Measurements from ENCODE around the gene LEFTY1.

Gene LEFTY1

DNA sequence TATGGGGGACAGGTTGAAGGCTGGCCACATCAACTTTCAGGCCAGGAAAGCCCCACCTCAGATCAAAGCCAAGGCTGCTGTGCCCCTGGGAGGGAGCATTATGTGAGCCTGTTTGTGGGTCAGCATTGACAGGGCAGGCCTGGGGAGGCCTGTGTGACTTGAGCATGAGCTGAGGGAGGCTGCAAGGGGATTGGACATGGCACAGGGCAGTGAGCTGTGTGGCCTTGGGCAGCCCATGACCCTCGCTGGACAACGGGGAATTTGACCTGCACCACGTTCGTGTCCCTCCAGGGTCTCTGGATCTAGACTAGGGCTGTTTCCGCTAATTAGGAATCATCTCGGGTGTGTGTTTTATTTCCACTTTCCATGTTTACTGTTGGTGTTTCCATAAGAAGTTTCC, 17.5 kb upstream of the LEFTY1 start:
- TF ChIP-seq, protein P1, sequence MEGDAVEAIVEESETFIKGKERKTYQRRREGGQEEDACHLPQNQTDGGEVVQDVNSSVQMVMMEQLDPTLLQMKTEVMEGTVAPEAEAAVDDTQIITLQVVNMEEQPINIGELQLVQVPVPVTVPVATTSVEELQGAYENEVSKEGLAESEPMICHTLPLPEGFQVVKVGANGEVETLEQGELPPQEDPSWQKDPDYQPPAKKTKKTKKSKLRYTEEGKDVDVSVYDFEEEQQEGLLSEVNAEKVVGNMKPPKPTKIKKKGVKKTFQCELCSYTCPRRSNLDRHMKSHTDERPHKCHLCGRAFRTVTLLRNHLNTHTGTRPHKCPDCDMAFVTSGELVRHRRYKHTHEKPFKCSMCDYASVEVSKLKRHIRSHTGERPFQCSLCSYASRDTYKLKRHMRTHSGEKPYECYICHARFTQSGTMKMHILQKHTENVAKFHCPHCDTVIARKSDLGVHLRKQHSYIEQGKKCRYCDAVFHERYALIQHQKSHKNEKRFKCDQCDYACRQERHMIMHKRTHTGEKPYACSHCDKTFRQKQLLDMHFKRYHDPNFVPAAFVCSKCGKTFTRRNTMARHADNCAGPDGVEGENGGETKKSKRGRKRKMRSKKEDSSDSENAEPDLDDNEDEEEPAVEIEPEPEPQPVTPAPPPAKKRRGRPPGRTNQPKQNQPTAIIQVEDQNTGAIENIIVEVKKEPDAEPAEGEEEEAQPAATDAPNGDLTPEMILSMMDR (IDR thresholded peaks at IDR 0.05; ENCODE audit: low read depth, low read length, missing control alignments), result no peak
- DNase-seq, result no peak
- H3K27me3 ChIP-seq (replicated peaks), result no peaks in the 10 kb centered on the region
- H3K27ac ChIP-seq, result no peak overlapping the region
- H3K36me3 ChIP-seq (replicated peaks), result no peaks in the 10 kb centered on the region
- no peak overlapping the region for H3K4me3 ChIP-seq (ENCODE audit: low read depth, low read length)
- in situ Hi-C loops (cut with HindIII; ENCODE audit: low pct_ligation_motif_present, low sequenced_read_pairs), result no loop called here

DNA sequence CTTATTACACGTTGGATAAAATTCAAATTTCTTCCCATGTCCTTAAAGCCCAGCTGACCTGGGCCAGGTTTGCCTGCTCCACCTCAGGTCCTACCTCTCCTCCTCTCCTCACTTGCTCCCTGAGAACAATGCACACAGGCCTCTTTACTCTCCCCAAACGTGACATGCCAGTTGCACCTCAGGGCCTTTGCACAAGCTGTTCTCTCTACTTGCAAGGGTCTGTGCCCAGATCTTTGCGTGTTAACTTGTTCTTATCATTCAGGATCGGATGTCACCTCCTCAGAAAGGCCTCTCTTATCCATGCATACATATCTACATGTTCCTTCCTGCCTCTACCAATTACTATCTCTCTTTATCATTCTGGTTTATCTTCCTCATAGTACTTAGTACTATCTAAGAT, 14.7 kb upstream of the LEFTY1 start:
- Histone ChIP-seq H3K4me3 (ENCODE audit: low read depth, low read length) (no peak overlapping the region), H3K36me3 (replicated peaks) (no peaks in the 10 kb centered on the region), H3K27me3 (replicated peaks) (no peaks in the 10 kb centered on the region), H3K27ac (no peak overlapping the region)
- in situ Hi-C loops (cut with HindIII; ENCODE audit: low pct_ligation_motif_present, low sequenced_read_pairs), result no loop called here
- no peak for DNase-seq
- TF ChIP-seq, protein P1 (IDR thresholded peaks at IDR 0.05; ENCODE audit: low read depth, low read length, missing control alignments), result no peak

DNA sequence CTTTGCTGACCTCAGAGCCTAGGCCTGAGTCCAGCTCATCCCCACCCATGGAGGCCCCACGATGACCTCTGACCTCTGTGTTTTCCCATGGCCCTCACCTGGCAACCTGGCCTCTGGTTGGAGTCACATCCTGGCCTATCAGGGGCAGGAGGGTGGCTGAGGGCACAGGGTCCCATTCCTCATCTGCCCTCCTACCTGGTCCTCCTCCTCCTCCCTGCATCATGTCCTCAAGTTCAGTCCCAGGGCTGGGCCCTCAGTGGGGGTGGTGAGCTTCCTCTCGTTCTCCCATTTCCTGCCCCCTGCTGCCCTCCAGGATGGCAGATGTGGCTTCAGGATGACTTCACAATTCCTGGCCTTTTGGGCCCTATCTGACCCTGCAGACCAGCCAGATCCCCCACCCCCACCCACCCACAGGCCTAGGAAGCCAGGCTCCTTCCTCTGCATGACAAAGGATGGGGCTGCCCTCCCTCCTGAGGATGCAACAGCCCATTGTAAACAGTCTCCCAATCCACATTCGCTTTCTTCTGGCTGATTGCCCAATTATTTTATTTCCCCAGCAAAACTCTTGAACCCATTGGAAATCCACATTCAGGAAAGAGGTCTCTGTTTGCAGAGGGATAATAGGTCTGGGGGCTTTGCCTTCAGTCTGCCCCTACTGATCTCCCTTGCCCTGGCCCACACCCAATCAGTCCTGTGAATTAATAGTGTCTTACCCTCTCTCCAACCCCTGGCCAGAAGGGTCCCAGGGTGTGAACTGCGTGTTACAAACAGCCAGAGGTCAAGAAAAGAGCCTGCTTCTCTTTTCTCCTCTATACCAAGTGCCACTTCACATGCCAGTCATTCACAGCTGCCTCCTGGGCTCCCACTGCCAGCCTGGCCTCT, 10.3 kb upstream of the LEFTY1 start:
- no peak overlapping the region for H3K4me3 ChIP-seq (ENCODE audit: low read depth, low read length)
- in situ Hi-C loops (cut with HindIII; ENCODE audit: low pct_ligation_motif_present, low sequenced_read_pairs), result no loop called here
- no peaks in the 10 kb centered on the region for H3K36me3 ChIP-seq (replicated peaks)
- TF ChIP-seq, protein P1 (IDR thresholded peaks at IDR 0.05; ENCODE audit: low read depth, low read length, missing control alignments), result no peak
- no peaks in the 10 kb centered on the region for H3K27me3 ChIP-seq (replicated peaks)
- DNase-seq, result no peak
- no peak overlapping the region for H3K27ac ChIP-seq

DNA sequence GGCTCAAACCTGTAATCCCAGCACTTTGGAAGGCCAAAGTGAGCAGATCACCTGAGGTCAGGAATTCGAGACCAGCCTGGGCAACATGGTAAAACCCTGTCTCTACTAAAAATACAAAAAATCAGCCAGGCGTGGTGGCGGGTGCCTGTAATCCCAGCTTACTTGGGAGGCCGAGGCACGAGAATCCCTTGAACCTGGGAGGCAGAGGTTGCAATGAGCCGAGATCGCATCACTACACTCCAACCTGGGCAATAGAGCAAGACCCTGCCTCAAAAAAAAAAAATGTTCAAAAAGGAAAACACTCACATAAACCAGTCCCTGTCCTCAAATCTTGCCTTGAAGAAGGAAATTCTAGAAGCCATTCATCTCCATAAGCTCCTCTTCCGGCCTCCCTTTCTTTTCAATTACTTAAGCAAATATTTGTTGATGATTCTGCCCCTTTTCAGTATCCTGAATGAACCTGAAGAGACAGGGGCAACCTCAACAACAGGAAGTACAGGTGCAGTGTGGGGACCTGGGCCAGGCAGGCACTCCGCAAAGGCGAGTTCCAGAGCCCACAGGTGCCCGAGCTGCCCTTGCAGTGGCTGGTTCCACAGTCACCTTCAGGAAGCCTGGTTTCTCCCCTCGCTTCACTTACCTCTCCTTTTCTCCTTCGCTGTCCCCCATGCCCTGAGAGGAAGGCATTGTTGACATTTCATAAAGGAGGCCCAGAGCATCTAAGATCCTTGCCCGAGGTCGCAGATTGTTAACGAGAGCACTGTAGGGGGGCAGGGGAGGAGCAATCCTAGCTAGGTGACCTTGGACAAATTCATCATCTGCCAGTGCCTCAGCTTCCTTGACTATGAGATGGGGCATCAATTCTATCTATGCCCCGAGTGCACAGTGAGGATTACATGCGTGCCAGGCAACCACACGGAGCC, 8.9 kb upstream of the LEFTY1 start:
- in situ Hi-C loops (cut with HindIII; ENCODE audit: low pct_ligation_motif_present, low sequenced_read_pairs), result no loop called here
- H3K36me3 ChIP-seq (replicated peaks), result no peaks in the 10 kb centered on the region
- TF ChIP-seq, protein P1 (IDR thresholded peaks at IDR 0.05; ENCODE audit: low read depth, low read length, missing control alignments), result no peak
- no peak overlapping the region for H3K27ac ChIP-seq
- DNase-seq, result no peak
- no peaks in the 10 kb centered on the region for H3K27me3 ChIP-seq (replicated peaks)
- no peak overlapping the region for H3K4me3 ChIP-seq (ENCODE audit: low read depth, low read length)

DNA sequence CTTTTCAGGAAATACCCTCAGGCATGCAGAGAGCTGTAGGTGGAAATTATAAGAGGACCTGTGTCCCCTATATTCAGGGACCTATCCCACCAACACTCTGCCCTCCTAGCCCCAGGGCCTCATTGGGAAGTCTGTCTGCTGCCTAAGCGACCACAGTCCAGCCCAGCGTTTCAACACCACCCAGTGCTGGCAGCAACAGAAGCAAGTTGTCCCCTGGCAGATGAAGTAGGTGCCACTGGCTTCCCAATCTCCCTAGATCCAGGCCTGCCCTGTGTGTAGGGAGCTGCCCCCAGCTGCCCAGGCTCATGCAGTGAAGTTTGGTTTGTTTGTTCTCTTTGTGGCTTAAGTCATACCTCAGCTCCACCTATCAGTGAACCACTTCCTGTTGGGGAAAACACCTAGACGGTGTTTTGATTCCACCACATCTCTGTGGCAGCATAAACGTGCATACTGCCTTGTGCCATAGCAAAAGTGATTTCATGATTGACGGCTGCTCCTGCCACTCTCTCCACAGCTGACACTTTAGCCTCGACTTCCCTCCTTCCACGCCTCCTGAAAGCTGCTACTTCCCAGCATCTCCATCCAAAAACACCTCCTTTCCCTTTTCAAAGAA, 8.1 kb upstream of the LEFTY1 start:
- Histone ChIP-seq H3K36me3 (replicated peaks) (no peaks in the 10 kb centered on the region), H3K4me3 (ENCODE audit: low read depth, low read length) (no peak overlapping the region), H3K27me3 (replicated peaks) (no peaks in the 10 kb centered on the region), H3K27ac (no peak overlapping the region)
- in situ Hi-C loops (cut with HindIII; ENCODE audit: low pct_ligation_motif_present, low sequenced_read_pairs), result no loop called here
- no peak for DNase-seq
- TF ChIP-seq, protein P1 (IDR thresholded peaks at IDR 0.05; ENCODE audit: low read depth, low read length, missing control alignments), result no peak
